IMR-90 (cell line): ENCODE results near the gene PHEX.

Experiments used
- BHLHE40 ChIP-seq: fragments of 150-350 bp; IDR thresholded peaks from 2 replicates; pipeline ENCODE4 v1.6.1; 2016; ENCODE audit warnings: mild to moderate bottlenecking, low read depth, low read length
- CEBPB ChIP-seq: IDR thresholded peaks from 2 replicates; pipeline ENCODE4 v1.6.1; 2012; ENCODE audit warnings: low read depth, low read length, improper control_type of control experiment
- CHD1 ChIP-seq: IDR thresholded peaks from 2 replicates; pipeline ENCODE4 v1.6.1; 2012; ENCODE audit warnings: low read depth, low read length, improper control_type of control experiment
- MAFK ChIP-seq: IDR thresholded peaks from 2 replicates; pipeline ENCODE4 v1.6.1; 2012; ENCODE audit warnings: low read depth, low read length, improper control_type of control experiment
- MXI1 ChIP-seq: IDR thresholded peaks from 2 replicates; pipeline ENCODE4 v1.6.1; 2012; ENCODE audit warnings: low read depth, mild to moderate bottlenecking, low read length, moderate library complexity, borderline replicate concordance
- NFE2L2 ChIP-seq: fragments of 150-350 bp; IDR thresholded peaks from 2 replicates; pipeline ENCODE4 v1.6.1; 2016; ENCODE audit warnings: low read depth, mild to moderate bottlenecking, low read length
- POLR2A ChIP-seq: IDR thresholded peaks from 2 replicates; pipeline ENCODE4 v1.6.1; 2012; ENCODE audit warnings: mild to moderate bottlenecking, low read depth, low read length
- RAD21 ChIP-seq: IDR thresholded peaks from 2 replicates; pipeline ENCODE4 v1.6.1; 2012; ENCODE audit warnings: low read length, improper control_type of control experiment
- RCOR1 ChIP-seq: IDR thresholded peaks from 2 replicates; pipeline ENCODE4 v1.6.1; 2012; ENCODE audit warnings: mild to moderate bottlenecking, low read length, improper control_type of control experiment; ENCODE audit not compliant: insufficient replicate concordance
- RFX5 ChIP-seq: IDR thresholded peaks from 2 replicates; pipeline ENCODE4 v1.8.0; 2012; ENCODE audit warnings: low read depth, mild to moderate bottlenecking, low read length, moderate library complexity
- SMC3 ChIP-seq: fragments of 150-350 bp; IDR thresholded peaks from 2 replicates; pipeline ENCODE4 v1.6.1; 2016; ENCODE audit warnings: low read depth, mild to moderate bottlenecking, antibody characterized with exemption, low read length, moderate library complexity
- TF ChIP-seq, protein P1 (sequence below): conservative IDR thresholded peaks from 2 replicates; pipeline ENCODE4 v1.5.1; 2012; ENCODE audit warnings: mild to moderate bottlenecking, low read depth, low read length, improper control_type of control experiment
- TF ChIP-seq, protein P2 (sequence below): fragments of 150-350 bp; IDR thresholded peaks from 2 replicates; pipeline ENCODE4 v1.6.1; 2017; ENCODE audit warnings: mild to moderate bottlenecking, antibody characterized with exemption, low read length, low read depth
- TF ChIP-seq, protein P3 (sequence below): fragments of 150-350 bp; IDR thresholded peaks from 2 replicates; pipeline ENCODE4 v1.6.1; 2016; ENCODE audit warnings: low read depth, mild to moderate bottlenecking, low read length, moderate library complexity, borderline replicate concordance

DNA sequence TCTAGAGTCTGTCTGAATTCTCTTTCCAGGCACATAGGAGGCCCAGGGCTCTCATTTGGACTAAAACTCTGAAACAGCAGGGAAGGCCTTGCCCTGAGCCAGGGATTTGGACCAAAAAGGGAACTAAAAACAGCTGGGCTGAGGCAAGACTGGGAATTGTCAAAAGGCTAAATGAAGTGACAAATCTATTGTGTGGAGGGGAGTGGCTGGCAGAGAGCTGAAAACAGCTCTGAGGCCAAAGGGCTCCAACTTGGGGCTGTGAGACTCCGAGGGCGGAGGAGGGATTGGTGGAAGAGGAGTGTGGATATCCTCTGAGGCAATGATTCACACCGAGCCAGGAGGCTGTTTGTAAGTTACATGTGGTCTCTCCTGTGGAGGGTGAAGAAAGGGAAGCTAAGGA is 63.2 kb downstream of the PHEX start:
- TF ChIP-seq CHD1, result no peak
- TF ChIP-seq, protein P1, sequence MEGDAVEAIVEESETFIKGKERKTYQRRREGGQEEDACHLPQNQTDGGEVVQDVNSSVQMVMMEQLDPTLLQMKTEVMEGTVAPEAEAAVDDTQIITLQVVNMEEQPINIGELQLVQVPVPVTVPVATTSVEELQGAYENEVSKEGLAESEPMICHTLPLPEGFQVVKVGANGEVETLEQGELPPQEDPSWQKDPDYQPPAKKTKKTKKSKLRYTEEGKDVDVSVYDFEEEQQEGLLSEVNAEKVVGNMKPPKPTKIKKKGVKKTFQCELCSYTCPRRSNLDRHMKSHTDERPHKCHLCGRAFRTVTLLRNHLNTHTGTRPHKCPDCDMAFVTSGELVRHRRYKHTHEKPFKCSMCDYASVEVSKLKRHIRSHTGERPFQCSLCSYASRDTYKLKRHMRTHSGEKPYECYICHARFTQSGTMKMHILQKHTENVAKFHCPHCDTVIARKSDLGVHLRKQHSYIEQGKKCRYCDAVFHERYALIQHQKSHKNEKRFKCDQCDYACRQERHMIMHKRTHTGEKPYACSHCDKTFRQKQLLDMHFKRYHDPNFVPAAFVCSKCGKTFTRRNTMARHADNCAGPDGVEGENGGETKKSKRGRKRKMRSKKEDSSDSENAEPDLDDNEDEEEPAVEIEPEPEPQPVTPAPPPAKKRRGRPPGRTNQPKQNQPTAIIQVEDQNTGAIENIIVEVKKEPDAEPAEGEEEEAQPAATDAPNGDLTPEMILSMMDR, result no peak
- TF ChIP-seq SMC3, result no peak
- TF ChIP-seq POLR2A, result no peak
- TF ChIP-seq, protein P2, sequence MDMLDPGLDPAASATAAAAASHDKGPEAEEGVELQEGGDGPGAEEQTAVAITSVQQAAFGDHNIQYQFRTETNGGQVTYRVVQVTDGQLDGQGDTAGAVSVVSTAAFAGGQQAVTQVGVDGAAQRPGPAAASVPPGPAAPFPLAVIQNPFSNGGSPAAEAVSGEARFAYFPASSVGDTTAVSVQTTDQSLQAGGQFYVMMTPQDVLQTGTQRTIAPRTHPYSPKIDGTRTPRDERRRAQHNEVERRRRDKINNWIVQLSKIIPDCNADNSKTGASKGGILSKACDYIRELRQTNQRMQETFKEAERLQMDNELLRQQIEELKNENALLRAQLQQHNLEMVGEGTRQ, result no peak
- TF ChIP-seq MXI1, result no peak
- TF ChIP-seq RFX5, result no peak
- no peak for TF ChIP-seq CEBPB
- no peak for TF ChIP-seq RCOR1
- TF ChIP-seq, protein P3, sequence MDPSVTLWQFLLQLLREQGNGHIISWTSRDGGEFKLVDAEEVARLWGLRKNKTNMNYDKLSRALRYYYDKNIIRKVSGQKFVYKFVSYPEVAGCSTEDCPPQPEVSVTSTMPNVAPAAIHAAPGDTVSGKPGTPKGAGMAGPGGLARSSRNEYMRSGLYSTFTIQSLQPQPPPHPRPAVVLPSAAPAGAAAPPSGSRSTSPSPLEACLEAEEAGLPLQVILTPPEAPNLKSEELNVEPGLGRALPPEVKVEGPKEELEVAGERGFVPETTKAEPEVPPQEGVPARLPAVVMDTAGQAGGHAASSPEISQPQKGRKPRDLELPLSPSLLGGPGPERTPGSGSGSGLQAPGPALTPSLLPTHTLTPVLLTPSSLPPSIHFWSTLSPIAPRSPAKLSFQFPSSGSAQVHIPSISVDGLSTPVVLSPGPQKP, result no peak
- no peak for TF ChIP-seq RAD21
- TF ChIP-seq BHLHE40, result no peak
- no peak for TF ChIP-seq MAFK
- TF ChIP-seq NFE2L2, result no peak
